Neutrophil (primary cell): ENCODE results near the gene IQSEC1.

Experiments used
- H3K27ac ChIP-seq: fragments of 200-600 bp; sonication (generic); 2 replicates; pipeline ENCODE4 v1.5.1; 2016; ENCODE audit warnings: mild to moderate bottlenecking, moderate library complexity
- H3K27me3 ChIP-seq: fragments of 200-600 bp; sonication (generic); 2 replicates; pipeline ENCODE4 v1.6.0; 2016; ENCODE audit warnings: mild to moderate bottlenecking
- H3K36me3 ChIP-seq: fragments of 200-600 bp; sonication (generic); 2 replicates; pipeline ENCODE4 v1.5.1; 2017
- H3K4me1 ChIP-seq, 2 experiments: fragments of 200-600 bp in 1 of 2; sonication (generic) in 1 of 2; 1 replicate in 1 of 2; 2 replicates in 1 of 2; pipeline versions ENCODE4 v1.5.1 to v1.6.1; 2013 to 2016; ENCODE audit warnings: low read depth in 1 of 2, low read length in 1 of 2, mild to moderate bottlenecking in 1 of 2, moderate library complexity in 1 of 2; ENCODE audit not compliant: control insufficient read depth in 1 of 2, insufficient read depth in 1 of 2
- H3K4me3 ChIP-seq, 2 experiments: fragments of 200-600 bp in 1 of 2; sonication (generic) in 1 of 2; 1 replicate in 1 of 2; 2 replicates in 1 of 2; pipeline ENCODE4 v1.5.1; 2013 to 2016; ENCODE audit warnings: low read depth in 1 of 2, low read length in 1 of 2, mild to moderate bottlenecking in 1 of 2, moderate library complexity in 1 of 2
- H3K9me3 ChIP-seq: fragments of 200-600 bp; sonication (generic); 2 replicates; pipeline ENCODE4 v1.5.1; 2016
- TF ChIP-seq, protein P1 (sequence below): fragments of 200-600 bp; sonication (generic); IDR thresholded peaks from 2 replicates; pipeline ENCODE4 v1.5.1; 2016; ENCODE audit warnings: antibody characterized with exemption

IQSEC1 gene

GRCh38 chr3:13113346-13114330, 40.4 kb upstream of the IQSEC1 start:
- Histone ChIP-seq H3K4me1 (no peaks in the 10 kb centered on the region), H3K9me3 (no peaks in the 10 kb centered on the region), H3K36me3 (no peaks in the 10 kb centered on the region), H3K27ac (no peak overlapping the region), H3K27me3 (peaks cover 44% of the 10 kb centered on the region), H3K4me3 (no peak overlapping the region)
- TF ChIP-seq, protein P1, sequence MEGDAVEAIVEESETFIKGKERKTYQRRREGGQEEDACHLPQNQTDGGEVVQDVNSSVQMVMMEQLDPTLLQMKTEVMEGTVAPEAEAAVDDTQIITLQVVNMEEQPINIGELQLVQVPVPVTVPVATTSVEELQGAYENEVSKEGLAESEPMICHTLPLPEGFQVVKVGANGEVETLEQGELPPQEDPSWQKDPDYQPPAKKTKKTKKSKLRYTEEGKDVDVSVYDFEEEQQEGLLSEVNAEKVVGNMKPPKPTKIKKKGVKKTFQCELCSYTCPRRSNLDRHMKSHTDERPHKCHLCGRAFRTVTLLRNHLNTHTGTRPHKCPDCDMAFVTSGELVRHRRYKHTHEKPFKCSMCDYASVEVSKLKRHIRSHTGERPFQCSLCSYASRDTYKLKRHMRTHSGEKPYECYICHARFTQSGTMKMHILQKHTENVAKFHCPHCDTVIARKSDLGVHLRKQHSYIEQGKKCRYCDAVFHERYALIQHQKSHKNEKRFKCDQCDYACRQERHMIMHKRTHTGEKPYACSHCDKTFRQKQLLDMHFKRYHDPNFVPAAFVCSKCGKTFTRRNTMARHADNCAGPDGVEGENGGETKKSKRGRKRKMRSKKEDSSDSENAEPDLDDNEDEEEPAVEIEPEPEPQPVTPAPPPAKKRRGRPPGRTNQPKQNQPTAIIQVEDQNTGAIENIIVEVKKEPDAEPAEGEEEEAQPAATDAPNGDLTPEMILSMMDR: no peak

DNA sequence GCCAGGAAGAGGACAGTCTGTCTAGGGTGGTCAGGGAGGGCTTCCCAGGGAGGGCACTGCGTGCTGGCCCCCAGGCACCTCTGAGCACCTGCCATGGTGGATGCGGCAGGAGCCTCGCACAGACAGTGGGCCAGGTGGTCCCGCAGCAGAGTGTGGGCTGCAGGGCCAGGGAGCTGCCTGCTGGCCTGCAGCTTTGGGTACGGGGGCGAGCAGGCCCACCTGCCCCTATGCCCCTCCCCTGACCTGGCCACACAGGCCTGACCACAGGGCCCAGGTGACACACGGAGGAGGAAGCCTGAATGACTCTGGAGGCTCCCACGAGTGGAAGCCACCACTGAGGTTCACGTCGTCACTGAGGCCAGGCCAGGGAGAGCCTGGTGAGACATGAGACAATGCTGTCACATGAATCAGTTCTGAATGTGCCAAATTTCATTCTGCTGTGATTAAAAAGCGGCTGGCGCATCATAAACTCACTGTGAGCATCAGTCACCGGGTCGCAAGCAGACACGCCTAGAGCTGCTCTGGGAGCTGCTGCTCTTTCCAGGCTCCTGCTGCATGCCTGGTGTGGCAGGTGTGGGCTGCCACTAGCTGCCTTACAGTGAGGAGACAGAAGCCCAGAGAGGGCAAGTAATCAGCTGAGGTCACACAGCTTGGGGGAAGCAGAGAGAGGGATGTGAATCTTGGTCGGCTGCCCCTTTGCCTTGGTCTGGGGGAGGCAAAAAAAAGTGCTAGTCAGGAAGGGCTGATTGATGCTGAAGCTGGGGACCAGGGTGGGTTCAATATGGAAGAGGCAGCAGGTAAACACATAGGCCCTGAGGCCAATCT, 39.5 kb upstream of the IQSEC1 start:
- no peaks in the 10 kb centered on the region for H3K36me3 ChIP-seq
- no peak overlapping the region for H3K4me3 ChIP-seq
- H3K27me3 ChIP-seq: peaks cover 43% of the 10 kb centered on the region
- H3K9me3 ChIP-seq: no peaks in the 10 kb centered on the region
- TF ChIP-seq, protein P1: no peak
- no peak overlapping the region for H3K27ac ChIP-seq
- no peaks in the 10 kb centered on the region for H3K4me1 ChIP-seq

DNA sequence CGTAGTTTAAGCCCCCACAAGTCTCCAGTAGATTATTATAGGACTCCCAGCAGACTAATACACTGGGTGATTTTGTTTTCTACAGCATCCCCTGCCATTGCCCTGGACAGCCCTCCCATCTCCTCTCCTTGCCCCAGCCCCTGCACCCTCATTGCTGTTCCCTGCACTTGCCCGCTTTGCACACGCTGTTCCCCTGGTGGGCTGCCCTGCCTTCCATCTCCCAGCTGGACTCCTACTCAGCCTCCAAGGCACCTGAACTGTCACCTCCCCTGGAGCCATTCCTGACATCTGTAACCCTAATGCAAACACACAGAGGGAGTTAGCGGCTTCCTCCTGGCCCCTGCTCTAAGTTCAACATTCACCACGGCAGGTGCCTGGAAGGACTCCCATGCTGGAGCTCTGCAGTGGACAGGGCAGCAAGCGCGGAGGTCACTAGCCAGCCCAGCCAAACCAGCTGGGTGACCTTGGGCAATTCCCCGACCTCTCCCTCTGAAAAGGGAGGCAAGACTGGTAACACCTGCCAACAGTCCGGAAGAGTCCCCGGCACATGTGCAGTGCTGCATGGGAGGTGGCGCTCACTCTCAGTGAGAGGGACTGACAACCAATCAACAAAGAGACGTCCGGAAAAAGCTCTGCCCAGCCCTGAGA, 38.8 kb upstream of the IQSEC1 start:
- H3K36me3 ChIP-seq: no peaks in the 10 kb centered on the region
- TF ChIP-seq, protein P1: no peak
- H3K9me3 ChIP-seq: no peaks in the 10 kb centered on the region
- H3K4me3 ChIP-seq: no peak overlapping the region
- no peaks in the 10 kb centered on the region for H3K4me1 ChIP-seq
- no peak overlapping the region for H3K27ac ChIP-seq
- H3K27me3 ChIP-seq: peaks cover 43% of the 10 kb centered on the region

- Histone ChIP-seq H3K27ac (no peak overlapping the region), H3K4me1 (no peaks in the 10 kb centered on the region), H3K36me3 (no peaks in the 10 kb centered on the region), H3K27me3 (peaks cover 47% of the 10 kb centered on the region), H3K9me3 (no peaks in the 10 kb centered on the region), H3K4me3 (no peak overlapping the region)
- TF ChIP-seq, protein P1: no peak
Measured at GRCh38 chr3:13111173-13111872, 38.1 kb upstream of the IQSEC1 start.

DNA sequence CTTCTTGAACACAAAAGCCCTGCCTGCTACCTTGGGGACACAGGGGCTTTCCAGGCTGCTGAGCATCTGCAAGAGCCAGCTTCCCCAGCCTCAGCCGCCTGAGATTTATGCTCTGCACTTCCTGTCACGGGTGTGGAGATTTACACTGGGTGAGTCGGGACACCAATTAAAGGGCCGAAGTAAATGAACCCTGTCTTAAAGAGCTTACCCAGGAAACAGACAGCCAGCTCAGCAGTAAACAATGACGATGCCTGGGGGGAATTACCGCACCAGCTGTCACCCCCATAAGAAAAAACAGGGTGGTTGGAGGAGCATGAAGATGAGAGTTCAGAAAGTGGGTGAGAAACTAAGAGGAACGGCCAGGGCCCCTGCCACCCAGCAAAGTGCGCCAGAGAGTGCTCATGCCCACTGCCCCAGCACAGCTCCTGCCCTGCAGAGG, 37.5 kb upstream of the IQSEC1 start:
- TF ChIP-seq, protein P1: no peak
- Histone ChIP-seq H3K4me3 (no peak overlapping the region), H3K27me3 (peaks cover 42% of the 10 kb centered on the region), H3K36me3 (no peaks in the 10 kb centered on the region), H3K9me3 (no peaks in the 10 kb centered on the region), H3K27ac (no peak overlapping the region), H3K4me1 (no peaks in the 10 kb centered on the region)
